NOMO-1 treated with DMSO at 0.1 percent for 48 hours (cell line): ENCODE results near the gene FNBP1L.
"Not testable (repeated sequence)": the region's sequence is repeated elsewhere in the genome, so short reads cannot be mapped to it uniquely, and the experiment has no call there.

Experiments
- DNase-seq: peaks from one replicate; lab custom pipeline; 2025; ENCODE audit not compliant: unreplicated experiment; lab: John Stamatoyannopoulos, UW

The FNBP1L gene

DNA sequence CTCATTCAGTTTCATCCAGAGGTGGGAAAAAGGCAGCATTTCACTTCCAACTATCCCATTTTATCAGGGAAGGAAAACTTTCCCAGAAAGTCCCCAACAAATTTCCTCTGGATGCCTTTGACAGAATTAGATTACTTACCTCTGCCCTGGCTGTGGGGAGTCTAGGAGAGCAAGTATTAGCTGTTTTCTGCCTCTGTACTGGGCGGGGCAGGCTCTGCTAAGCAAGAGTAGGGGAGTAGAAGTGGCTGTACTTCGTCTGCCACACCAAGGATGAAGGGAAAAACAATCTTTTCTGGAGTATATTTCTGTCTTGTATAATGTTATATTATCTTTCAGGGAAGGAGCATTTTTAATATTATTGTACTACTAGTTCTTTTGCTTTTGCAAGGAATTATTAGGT, 78.5 kb downstream of the FNBP1L start:
- DNase-seq: no peak

DNA sequence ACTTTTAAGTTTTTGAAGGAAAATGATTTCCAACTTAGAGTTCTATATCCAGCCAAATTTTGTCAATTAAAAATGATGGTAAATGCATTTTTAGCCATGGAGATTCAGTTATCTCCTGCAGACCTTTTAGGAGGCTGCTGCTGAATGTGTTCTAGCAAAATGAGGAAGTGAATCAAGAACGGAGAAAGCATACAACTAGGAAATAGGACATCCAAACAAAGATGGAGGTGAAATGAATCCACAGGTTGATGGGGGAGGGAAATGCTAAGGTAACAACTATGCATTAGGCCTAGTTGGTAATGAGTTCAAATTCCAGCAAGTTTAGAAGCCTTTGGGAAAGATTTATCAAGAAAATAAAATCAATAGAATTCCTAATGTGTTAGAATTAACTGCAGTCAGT, 80.5 kb downstream of the FNBP1L start:
- peak; percentile 69 for DNase-seq

DNA sequence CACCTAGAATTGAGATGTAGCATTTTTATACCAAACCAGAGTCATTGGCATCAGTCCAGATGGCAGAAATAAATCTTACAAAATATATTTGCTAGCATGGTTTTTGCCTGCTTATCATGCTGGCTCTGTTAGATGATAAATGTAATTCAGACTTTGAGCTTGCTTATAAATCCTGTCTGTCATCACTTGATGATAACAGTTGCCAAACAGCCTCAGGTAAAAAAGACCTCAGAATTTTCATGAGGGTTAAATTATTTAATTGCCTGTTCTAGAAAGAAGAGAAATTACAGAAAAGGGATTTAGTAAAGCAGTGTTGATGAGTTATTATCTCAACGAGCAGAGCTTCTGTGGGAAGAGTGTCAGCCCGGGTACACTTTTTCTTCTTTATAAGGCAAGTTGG, 83.3 kb downstream of the FNBP1L start:
- no peak for DNase-seq

DNA sequence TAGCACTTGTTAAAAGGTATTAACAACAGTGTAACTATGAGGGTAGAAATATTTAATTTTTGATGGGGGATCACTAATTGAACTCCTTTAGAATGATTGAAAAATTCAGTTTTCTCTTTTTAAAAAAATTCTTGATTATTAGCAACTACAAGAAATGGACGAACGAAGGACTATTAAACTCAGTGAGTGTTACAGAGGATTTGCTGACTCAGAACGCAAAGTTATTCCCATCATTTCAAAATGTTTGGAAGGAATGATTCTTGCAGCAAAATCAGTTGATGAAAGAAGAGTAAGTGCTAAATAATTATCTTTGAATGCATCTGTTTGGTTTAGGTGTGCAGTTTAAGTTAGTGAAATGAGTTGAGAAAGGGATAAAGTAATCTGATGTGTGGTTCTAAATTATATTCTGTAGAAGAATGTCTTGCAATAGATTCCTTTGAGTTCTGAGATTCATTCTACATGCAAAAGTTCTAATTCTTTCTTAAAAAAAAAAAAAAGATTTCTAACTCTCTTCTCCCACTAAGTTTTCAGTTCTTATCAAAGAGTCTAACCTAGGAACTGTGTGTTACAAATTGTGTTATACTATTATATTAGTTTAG, 85.0 kb downstream of the FNBP1L start:
- DNase-seq: no peak

DNA sequence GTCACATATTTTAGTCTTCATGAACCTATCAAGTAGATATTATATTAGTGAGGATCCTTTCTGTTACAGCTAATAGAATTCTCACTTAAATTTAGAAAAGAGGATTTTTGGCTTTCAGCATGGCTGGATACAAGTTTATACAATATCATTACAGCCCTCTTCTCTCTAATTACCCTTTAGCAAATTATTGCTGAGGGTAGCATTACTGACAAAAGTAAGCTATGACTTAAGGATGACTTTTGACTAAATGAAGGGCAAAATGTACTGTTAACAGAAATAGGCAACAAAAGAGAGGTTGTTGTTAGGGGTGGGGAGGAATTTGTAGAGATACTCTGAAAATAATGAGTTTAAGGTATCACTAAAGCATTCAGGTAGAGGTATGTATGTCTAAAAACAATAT, 85.8 kb downstream of the FNBP1L start:
- DNase-seq: no peak

DNA sequence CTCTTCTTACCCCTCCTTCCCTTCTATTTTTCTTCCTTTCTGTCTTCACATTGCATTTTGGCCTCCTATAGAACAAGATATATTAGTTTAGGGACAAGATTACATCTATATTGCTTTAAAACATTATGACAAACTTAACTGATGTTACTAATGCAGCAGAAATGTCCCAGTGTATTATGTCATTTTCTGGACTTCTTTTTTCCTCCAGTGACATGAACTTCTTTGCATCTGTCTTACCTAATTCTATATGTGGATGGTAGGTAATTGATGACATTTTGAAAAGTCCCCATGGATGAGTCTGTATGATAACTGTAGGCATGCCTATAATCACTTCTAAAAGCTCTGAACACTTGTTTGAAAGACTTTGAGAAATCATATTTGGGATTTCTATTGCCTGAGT, 89.5 kb downstream of the FNBP1L start:
- DNase-seq: no peak

DNA sequence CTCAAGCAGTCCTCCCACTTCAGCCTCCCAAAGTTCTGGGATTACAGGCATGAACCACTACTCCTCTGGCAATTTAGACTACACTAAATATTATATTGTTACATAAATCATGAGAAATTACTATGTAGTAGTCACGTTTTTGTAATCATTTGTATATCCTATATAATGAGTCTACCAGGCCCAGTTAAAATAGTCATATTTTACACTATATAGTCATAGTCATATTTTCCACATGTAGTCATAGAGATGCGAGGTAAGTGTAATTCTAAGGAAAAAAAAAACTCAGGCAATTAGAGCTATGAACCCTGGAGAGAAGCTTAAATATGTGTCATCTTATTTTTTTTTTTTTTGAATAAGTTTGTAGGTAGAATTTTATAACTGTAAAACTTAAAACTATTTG, 90.0 kb downstream of the FNBP1L start:
- no peak for DNase-seq

DNA sequence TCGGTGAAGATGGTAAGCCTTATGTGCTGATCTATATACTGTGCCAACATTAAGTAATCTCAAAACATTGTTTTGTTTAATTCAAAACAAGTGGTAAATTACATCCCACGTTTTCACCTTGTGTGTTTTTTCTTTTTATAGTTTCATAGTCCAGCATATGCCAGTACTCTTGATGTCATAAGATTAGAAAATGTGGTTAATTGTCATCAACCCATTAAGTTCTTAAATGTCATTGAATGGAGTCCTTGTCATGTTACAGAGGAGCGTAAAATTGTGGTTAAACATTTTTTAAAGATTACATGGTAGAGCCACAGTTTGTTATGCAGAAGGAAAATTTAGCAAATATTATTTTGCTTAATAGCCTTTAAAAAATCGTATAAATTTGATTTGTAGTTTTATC, 93.1 kb downstream of the FNBP1L start:
- DNase-seq: no peak

DNA sequence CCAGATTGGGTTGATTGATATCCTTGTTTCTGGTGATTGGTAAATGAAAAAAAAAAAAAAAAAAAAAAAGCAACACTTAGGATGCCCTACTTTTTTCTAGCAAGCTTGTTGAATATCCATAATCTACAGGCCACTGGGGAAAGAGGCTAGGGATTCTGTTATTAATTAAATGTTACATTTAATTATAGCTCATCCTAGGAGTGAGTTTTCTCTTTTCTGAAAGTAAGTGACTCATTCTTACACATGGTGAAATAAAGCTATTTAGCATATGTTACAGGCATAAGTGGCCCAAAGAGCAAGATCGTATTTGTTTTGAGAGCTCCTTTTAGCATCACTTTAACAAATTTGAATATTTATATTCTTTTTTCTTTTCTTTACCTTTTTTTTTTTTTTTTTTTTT, 94.5 kb downstream of the FNBP1L start:
- DNase-seq: no peak

DNA sequence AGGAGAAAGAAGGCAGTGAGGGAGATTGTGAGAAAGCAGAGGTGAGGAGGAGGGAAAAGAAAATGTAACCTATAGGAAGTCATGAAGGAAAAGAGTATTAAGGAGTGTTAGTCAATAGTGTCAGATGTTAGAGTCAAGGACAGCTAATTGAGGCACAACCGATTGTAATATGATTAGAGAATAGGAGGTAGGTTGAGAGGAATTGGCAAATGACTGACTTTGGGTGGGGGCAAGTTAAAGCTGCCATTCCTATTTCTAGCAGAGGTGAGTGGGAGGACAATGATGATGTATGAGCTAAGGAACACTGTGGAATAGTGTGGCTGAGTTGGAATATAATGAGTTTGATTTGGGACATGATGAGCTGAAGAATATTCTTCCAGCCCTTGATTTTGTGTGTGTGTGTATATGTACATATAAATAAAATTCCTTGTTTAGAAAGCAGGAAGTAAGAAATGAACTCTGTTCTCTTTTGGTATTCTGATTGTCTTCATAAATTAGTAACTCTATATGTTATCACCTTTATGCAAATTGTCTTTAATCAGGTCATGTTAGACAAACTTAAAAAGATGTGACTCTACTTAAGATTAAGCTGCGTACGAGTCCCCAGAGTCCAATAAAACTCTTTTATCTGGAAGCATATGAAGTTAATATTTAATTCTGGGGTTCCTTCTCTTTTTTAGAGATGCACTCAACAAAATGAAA, 98.4 kb downstream of the FNBP1L start:
- DNase-seq: no peak

DNA sequence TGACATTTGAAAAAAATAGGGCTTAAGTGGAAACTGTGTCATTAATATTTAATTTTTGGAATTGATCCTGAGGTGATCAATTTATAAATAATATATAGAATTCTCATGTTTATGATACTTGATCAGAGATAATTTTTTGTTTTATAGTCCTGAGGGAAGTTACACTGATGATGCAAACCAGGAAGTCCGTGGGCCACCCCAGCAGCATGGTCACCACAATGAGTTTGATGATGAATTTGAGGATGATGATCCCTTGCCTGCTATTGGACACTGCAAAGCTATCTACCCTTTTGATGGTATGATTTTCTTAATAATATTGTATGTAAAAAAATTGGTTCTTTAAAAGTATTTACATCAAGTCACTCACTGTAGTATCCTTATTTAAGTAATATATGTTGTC, 101.2 kb downstream of the FNBP1L start:
- no peak for DNase-seq

DNA sequence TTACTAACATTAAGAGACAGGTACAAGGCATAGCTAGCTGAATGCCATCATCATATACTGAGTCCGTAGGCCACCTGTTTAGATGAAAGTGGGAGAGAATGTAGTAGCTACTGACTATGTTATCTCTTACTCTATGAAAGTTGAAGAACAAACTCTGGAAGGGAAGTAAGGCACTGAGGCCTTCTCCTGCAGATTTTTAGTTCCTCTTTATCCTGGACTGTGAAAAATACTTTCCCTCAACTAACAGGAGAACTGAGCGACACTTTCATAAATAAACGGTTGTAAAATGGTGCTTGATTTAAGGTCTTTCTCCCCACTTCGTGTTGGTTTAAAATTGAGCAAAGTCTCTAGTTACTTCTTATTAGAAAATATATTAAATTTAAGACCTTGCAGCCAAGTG, 101.9 kb downstream of the FNBP1L start:
- peak; percentile 49 for DNase-seq

DNA sequence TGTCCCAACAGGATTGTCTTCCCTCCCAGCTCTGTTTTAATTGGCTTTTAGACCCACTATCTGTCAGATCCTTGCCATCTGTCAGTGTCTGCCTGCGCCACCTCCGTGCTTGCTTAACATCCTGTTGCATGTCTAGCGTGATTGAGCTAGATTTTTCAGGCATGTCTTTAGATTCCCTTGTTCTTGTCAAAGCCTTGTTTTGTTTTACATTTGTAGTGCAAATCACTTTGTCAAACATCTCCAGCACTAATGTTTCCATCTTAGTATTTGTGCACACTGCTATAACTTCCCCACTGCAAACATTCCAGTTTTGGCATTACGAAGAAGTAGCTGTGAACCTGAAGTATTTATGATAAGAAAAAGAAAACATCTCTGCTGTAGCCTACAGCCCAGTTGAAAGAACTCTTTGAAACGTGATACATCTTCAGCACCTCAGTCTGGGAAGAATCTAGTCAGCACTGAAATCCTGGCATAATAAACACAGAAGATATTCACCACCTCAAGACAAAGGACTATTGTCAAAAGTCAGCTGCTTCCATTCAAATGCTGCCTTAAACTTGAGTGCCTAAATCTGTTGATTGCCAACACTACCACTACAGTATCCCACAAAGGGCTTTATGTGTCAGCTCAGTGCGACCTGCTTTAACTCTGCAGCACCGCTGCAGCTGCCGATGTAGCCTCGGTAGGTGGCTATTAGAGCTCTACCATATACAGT, 105.0 kb downstream of the FNBP1L start:
- peak; percentile 60 for DNase-seq

DNA sequence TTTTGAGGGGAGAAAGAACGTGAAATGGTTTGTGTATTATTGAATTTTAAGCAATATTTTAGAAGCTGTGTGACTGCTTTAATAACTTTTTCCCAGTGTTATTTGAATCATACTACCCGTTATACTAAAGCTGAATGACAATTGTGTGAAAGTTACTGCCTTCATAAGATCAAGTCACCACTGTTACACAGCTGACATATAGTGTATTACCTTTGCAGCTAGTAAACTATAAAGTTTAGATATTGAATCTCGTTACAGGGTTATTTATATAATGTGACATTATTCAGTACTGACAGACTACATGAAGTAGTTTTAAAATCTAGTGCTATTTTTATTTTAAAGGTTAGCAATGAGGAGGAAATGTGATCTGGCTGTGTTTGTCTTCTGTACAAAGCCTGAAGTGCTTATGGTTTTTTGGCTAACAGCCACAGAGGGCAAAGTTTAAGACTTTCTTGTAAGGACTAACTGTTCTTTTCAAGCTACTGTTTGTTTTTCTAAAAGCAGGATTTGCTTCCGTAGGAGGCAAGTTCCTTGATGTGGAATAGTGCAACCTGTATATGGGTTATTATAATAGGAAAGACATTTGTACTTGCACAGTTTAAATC, 106.1 kb downstream of the FNBP1L start:
- DNase-seq: not testable (repeated sequence)

DNA sequence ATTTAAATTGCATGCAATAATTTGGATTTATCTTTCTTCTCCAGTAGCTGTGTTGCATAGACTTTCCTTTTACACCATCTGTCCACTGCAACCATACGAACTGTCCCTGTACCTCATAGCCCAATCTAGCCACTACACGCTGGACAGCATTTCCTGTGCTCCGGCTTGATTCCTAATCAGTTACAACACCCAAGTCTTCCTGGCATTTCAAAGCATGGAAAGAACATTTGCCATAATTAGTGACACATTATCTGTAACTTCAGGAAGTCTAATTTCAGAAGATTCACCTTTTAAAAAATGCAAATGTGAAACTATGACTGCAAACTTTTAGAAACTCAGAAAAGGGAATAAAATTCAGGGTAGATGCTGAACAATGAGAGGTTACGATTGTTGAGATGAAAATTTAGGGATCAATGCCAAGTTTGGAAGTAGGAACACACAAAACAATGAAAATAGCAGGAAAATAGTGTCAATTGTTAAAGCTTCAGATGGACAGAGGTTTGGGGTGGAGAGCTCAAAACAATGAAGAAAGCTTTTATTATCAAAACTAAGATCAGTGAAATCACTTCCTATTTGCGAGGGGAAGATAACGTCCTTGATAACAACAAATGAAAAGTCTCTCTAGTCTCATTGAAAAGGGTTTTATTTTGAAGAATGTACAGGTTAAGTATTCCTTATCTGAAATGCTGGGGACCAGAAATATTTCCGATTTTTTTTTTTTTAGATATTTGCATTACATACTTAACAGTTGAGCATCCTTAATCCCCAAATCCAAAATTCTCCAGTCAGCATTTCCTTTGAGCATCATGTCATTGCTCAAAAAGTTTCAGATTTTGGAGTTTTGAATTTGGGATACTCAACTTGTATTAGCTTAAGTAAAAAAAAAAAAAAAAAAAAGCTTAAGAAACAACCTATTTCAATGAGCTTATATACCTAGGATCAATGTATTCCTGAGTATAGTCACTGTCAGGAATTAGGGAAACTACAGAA, 107.3 kb downstream of the FNBP1L start:
- DNase-seq: no peak

DNA sequence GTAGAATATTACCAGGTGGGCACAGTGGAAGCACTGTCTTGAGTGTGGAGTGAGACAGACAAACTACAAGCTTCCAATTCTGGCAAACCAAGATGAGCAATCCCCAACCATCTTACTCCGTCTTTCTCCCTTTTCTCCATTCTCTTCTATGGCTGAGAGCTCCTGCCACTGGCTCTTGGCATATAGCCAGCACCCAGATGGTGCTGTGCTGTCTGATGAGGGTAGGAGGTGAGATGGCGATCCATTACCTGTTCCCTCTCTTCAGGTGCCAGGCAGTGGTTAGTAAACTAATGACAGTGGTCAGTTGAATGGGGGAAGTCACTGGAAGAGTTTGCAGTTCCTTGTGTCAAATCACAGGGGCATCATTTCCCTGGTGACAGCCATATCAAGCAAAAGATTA, 108.4 kb downstream of the FNBP1L start:
- no peak for DNase-seq

DNA sequence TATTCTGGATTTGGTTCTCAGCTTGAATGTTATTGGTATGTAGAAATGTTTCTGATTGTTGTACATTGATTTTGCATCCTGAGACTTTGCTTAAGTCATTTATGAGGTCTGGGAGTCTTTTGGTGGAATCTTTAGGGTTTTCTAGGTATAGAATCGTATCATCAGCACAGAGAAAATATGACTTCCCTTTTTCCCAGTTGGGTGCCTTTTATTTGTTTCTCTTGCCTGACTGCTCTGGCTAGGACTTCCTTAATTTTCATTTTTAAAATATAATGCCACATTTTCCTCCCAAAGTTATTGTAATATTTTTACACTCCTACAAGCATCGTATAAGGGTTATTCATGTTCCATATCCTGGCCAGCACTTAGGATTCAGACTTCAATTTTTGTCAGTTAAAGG, 111.1 kb downstream of the FNBP1L start:
- peak; percentile 18 for DNase-seq

DNA sequence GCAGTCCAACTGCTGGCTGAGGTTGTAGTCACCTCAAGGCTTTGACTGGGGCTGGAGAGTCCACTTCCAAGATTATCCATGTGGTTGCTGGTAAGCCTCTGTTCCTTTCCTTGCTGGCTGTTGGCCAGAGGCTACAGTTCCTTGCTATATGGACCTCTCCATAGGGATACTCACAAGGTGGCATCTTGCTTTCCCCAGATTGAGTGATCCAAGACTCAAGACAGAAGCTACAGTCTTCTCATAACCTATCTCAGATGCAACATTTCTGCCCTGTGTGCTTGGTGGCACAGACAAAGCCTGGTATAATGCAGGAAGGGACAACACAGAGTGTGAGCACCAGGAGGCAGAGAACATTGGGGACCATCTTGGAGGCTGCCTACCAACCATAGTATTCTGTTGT, 111.8 kb downstream of the FNBP1L start:
- DNase-seq: no peak

DNA sequence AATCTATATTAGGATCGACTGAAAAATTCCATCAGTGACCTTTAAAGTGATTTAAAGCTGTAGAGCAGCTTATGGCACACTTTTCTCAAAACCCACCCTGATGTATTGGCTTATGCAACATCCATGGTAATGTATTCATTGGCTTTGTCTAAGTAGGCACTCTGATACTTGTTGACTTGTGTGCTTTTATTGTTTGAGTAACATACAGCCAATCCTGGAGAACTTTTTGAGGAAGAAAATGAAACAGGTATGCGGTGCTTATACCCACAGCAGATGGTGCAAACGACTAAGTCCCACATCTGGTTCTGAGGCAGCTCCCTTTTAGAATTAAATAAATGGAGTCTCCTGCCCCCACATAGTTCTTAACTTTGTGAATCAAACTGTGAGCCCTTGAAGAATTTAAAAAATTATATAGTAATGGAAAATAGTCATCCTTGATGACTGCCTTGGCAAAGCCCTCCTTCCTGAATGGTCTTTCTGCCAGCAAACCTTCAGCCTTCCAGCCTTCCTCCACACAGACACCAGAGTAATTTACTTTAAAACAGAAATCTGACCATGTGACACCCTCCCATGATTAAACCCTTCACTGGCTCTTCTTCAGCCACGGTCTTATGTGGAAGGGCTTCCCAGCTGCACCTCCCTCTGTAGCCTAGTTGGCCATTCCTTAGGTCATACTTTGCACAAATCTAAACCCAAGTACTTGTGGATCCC, 117.7 kb downstream of the FNBP1L start:
- no peak for DNase-seq

DNA sequence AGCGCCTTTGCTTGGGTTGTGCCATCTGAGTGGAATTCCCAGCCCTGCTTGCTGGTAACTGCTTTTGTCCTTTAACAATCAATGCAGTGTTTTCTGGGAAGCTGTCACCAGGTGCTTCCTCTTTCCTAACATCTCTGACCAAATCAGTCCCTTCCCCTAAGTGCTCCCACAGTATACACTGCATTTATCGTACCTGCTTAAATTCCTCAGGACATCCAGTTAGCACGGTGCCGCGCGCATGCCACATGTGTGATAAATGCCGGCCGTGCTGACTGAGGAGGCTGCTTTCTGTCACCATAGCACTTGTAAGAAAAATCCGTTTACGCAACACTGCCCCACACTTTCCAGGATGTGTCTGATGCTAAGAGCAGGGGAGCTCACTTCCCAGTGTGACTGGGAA, 118.3 kb downstream of the FNBP1L start:
- DNase-seq: no peak
